CD14-positive monocyte (primary cell): ENCODE data around the gene PLEKHM2. TPM values are rescaled to one million over a fixed set of nuclear protein-coding genes. Genes with fewer than 3 reads are reported as not detected.

Experiments
- DNase-seq, 3 donors: peaks; one replicate each; pipeline ENCODE4 v3.0.0-alpha.2; 2011 to 2022
- H2AFZ ChIP-seq: 2 replicates; pipeline ENCODE4 v1.6.0; 2012; ENCODE audit warnings: mild to moderate bottlenecking, low read depth, low read length, inconsistent platforms; ENCODE audit not compliant: insufficient read depth, poor library complexity, severe bottlenecking
- H3K27ac ChIP-seq, 2 donors: 1 replicate in 1 of 2; 2 replicates in 1 of 2; pipeline ENCODE4 v1.5.1; 2012 to 2013; ENCODE audit warnings: low read length in 2 of 2, control low read depth in 1 of 2, inconsistent platforms in 1 of 2, low read depth in 1 of 2, mild to moderate bottlenecking in 1 of 2
- H3K27me3 ChIP-seq, 2 donors: one replicate each; pipeline versions ENCODE4 v1.6.0 to v1.6.1; 2011 to 2013; ENCODE audit warnings: low read length in 2 of 2; ENCODE audit not compliant: control insufficient read depth in 2 of 2, insufficient read depth in 2 of 2
- H3K36me3 ChIP-seq, 2 donors: replicated peaks in 1 of 2; 1 replicate in 1 of 2; 2 replicates in 1 of 2; pipeline versions ENCODE4 v1.5.1 to v1.6.1; 2012 to 2013; ENCODE audit warnings: low read length in 2 of 2, control low read depth in 1 of 2, inconsistent platforms in 1 of 2, mild to moderate bottlenecking in 1 of 2; ENCODE audit not compliant: insufficient read depth in 2 of 2, control insufficient read depth in 1 of 2
- H3K4me1 ChIP-seq, 2 donors: 1 replicate in 1 of 2; 2 replicates in 1 of 2; pipeline versions ENCODE4 v1.5.1 to v1.6.1; 2012 to 2013; ENCODE audit warnings: low read length in 2 of 2, control low read depth in 1 of 2, inconsistent platforms in 1 of 2, mild to moderate bottlenecking in 1 of 2, moderate library complexity in 1 of 2; ENCODE audit not compliant: insufficient read depth in 2 of 2, control insufficient read depth in 1 of 2
- H3K4me2 ChIP-seq: replicated peaks from 2 replicates; pipeline ENCODE3; 2012; ENCODE audit warnings: low read length, moderate library complexity, mild to moderate bottlenecking; ENCODE audit not compliant: poor library complexity, severe bottlenecking; ENCODE audit errors: extremely low read depth
- H3K4me3 ChIP-seq, 3 experiments: fragments of 200-600 bp in 1 of 3; sonication (generic) in 1 of 3; replicated peaks in 1 of 3; 1 replicate in 2 of 3; 2 replicates in 1 of 3; pipeline ENCODE4 v1.5.1; 2011 to 2013; ENCODE audit warnings: low read length in 3 of 3, mild to moderate bottlenecking in 3 of 3, control low read depth in 2 of 3, low read depth in 2 of 3, inconsistent platforms in 1 of 3, moderate library complexity in 1 of 3
- H3K79me2 ChIP-seq: 2 replicates; pipeline ENCODE4 v1.6.0; 2012; ENCODE audit warnings: mild to moderate bottlenecking, control low read depth, inconsistent platforms, low read length, moderate library complexity; ENCODE audit not compliant: insufficient read depth
- H3K9ac ChIP-seq: 2 replicates; pipeline ENCODE4 v1.6.0; 2017; ENCODE audit warnings: low read length, mild to moderate bottlenecking; ENCODE audit not compliant: insufficient read depth, poor library complexity, severe bottlenecking
- H3K9me3 ChIP-seq, 2 donors: replicated peaks in 1 of 2; 1 replicate in 1 of 2; 2 replicates in 1 of 2; pipeline versions ENCODE4 v1.5.1 to v1.6.1; 2012 to 2013; ENCODE audit warnings: low read length in 2 of 2, control low read depth in 1 of 2; ENCODE audit not compliant: control insufficient read depth in 1 of 2, insufficient read depth in 1 of 2
- H4K20me1 ChIP-seq: 2 replicates; pipeline ENCODE4 v1.6.0; 2012; ENCODE audit warnings: mild to moderate bottlenecking, low read length, control low read depth, moderate library complexity; ENCODE audit not compliant: insufficient read depth
- H3K27ac Mint-ChIP-seq, 7 donors: one replicate each; pipeline ENCODE4 v1.8.0; 2020; ENCODE audit warnings: mild to moderate bottlenecking in 7 of 7, mixed read lengths in 7 of 7, moderate library complexity in 6 of 7, inconsistent platforms in 2 of 7
- H3K27me3 Mint-ChIP-seq, 3 donors: one replicate each; pipeline ENCODE4 v1.8.0; 2021 to 2022; ENCODE audit warnings: low read depth in 3 of 3, mild to moderate bottlenecking in 3 of 3, mixed read lengths in 3 of 3, moderate library complexity in 3 of 3, inconsistent platforms in 1 of 3
- H3K36me3 Mint-ChIP-seq, 2 donors: one replicate each; pipeline ENCODE4 v1.8.0; 2020; ENCODE audit warnings: mixed read lengths in 2 of 2, inconsistent platforms in 1 of 2, mild to moderate bottlenecking in 1 of 2
- H3K4me1 Mint-ChIP-seq: one replicate; pipeline ENCODE4 v1.8.0; 2020; ENCODE audit warnings: mild to moderate bottlenecking, mixed read lengths
- H3K4me3 Mint-ChIP-seq, 2 donors: one replicate each; pipeline ENCODE4 v1.8.0; 2020; ENCODE audit warnings: mild to moderate bottlenecking in 2 of 2, mixed read lengths in 2 of 2, moderate library complexity in 1 of 2
- H3K9me3 Mint-ChIP-seq, 7 donors: one replicate each; pipeline ENCODE4 v1.8.0; 2020 to 2022; ENCODE audit warnings: mixed read lengths in 7 of 7, mild to moderate bottlenecking in 6 of 7, moderate library complexity in 6 of 7, inconsistent platforms in 2 of 7
- whole genome bisulfite sequencing: methylation state at CpG from one replicate; pipeline ENCODE4 v1.1.5; 2013; ENCODE audit warnings: missing lambda C conversion rate; ENCODE audit not compliant: insufficient coverage; 5-methylcytosine and 5-hydroxymethylcytosine counted together
- intact Hi-C, 2 donors: fragments of 100-400 bp; cut with micrococcal nuclease; formaldehyde crosslinking; loops; one replicate each; pipeline versions ENCODE4 v1.15.0 to v1.15.1; 2023
- polyA plus RNA-seq, 3 donors: library from polyadenylated mRNA; depleted of rRNA in 1 of 3; unstranded in 2 of 3; stranded (reverse) in 1 of 3; fragments of 300-500 nt in 2 of 3; fragments of >200 nt in 1 of 3; fragmentation: Illumina TruSeq in 2 of 3; gene quantifications; 1 replicate in 2 of 3; 2 replicates in 1 of 3; pipeline ENCODE4 v1.2.3, GENCODE V29; 2012 to 2021
- TF ChIP-seq, protein P1 (sequence below): fragments of 200-600 bp; IDR thresholded peaks from one replicate; pipeline ENCODE4 v1.8.0; 2022; ENCODE audit warnings: antibody characterized with exemption, mild to moderate bottlenecking

The PLEKHM2 gene
- polyA plus RNA-seq, 3 donors, result 4.0 to 79.3 (median 5.8) TPM

DNA sequence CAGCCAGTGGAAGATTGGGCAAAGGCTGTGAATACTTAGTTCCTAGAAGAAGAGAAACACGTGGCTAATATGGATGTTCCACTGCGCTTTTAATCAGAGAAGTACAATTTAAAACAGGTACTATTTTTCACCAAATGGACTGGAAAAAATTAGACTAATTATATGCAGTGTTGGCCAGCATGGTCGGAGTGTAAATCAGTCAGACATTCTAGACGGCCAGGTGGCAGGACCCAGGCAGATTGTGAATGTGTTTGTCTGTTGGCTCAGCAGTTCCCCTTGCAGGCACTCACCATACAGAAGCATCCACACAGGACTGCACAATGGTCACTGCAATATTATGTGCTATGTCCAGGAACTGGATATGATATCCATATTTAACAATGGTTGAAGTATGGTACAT is 28.0 kb downstream of the PLEKHM2 start:
- Histone ChIP-seq H3K4me2 (no peak overlapping the region), H3K79me2 (peaks cover 69% of the 10 kb centered on the region), H2AFZ (no peak overlapping the region), H3K27me3 (no peaks in the 10 kb centered on the region), H3K4me3 (no peak overlapping the region), H3K9ac (no peak overlapping the region), H4K20me1 (peaks cover 97% of the 10 kb centered on the region), H3K27ac (no peak overlapping the region), H3K9me3 (no peaks in the 10 kb centered on the region), H3K36me3 (peaks cover 16 to 36% of the 10 kb centered on the region in 2 donors), H3K4me1 (no peaks in the 10 kb centered on the region)
- Mint-ChIP-seq H3K4me3 (no peak overlapping the region), H3K36me3 (peaks cover 20 to 32% of the 10 kb centered on the region in 2 donors), H3K27me3 (no peaks in the 10 kb centered on the region), H3K4me1 (no peaks in the 10 kb centered on the region), H3K9me3 (no peaks in the 10 kb centered on the region), H3K27ac (no peak overlapping the region)
- no CpG with 5 or more reads among the region's 4 CpGs for WGBS
- TF ChIP-seq, protein P1, sequence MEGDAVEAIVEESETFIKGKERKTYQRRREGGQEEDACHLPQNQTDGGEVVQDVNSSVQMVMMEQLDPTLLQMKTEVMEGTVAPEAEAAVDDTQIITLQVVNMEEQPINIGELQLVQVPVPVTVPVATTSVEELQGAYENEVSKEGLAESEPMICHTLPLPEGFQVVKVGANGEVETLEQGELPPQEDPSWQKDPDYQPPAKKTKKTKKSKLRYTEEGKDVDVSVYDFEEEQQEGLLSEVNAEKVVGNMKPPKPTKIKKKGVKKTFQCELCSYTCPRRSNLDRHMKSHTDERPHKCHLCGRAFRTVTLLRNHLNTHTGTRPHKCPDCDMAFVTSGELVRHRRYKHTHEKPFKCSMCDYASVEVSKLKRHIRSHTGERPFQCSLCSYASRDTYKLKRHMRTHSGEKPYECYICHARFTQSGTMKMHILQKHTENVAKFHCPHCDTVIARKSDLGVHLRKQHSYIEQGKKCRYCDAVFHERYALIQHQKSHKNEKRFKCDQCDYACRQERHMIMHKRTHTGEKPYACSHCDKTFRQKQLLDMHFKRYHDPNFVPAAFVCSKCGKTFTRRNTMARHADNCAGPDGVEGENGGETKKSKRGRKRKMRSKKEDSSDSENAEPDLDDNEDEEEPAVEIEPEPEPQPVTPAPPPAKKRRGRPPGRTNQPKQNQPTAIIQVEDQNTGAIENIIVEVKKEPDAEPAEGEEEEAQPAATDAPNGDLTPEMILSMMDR, result no peak
- no peak for DNase-seq
- intact Hi-C loops, result no loop called here

DNA sequence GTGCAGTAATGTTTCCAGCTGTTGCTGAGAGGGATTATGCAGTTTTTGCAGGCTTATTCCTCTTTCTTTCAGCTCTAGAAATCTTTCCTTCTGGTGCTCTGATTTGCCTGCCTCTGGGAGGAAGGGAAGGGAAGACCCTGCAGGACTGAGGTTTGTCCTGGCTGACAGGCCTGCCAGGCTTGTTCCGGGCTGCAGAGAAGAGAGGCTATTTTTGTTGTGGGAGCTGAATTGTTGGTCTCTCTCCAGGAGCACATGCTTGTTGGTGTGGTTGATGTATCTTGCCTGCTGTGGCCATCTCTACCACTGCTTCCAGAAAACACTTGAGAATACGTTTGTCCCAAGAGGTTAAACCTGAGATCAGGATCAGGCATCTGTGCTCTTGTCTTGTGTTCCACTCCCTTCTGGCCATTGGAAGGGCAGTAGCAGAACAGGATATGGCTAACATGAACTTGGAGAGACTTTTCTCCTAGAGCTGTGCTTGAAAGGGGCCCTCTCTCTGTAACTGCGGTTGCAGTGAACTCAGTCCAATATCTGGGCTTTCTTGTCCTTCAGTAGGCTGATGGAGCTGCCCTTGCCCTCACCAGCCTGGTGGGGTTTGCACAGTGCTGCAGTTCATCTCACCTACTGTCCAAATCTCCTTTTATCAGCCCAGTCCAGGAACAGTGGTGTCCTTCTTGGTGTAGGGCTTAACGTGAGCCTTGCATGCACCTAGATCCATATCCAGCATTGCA is 30.5 kb downstream of the PLEKHM2 start:
- no peaks in the 10 kb centered on the region for H3K9me3 Mint-ChIP-seq

More for the DNA sequence above, 30.5 kb downstream of the PLEKHM2 start:
- Histone ChIP-seq H4K20me1 (peaks cover 90% of the 10 kb centered on the region), H3K9me3 (no peaks in the 10 kb centered on the region), H3K4me2 (no peak overlapping the region), H3K4me3 (no peak overlapping the region), H3K27ac (no peak overlapping the region), H3K27me3 (no peaks in the 10 kb centered on the region), H3K36me3 (peaks cover 37 to 59% of the 10 kb centered on the region in 2 donors), H3K79me2 (peaks cover 46% of the 10 kb centered on the region), H3K4me1 (no peaks in the 10 kb centered on the region), H2AFZ (no peak overlapping the region), H3K9ac (no peak overlapping the region)
- Mint-ChIP-seq H3K36me3 (peaks cover 41 to 55% of the 10 kb centered on the region in 2 donors), H3K4me3 (no peak overlapping the region), H3K27me3 (no peaks in the 10 kb centered on the region), H3K27ac (no peak overlapping the region), H3K4me1 (no peaks in the 10 kb centered on the region)
- intact Hi-C loops, result no loop called here
- TF ChIP-seq, protein P1, result no peak
- no peak for DNase-seq
- WGBS, result 100% methylated on average over 4 of the region's 4 CpGs
